Rectal smooth muscle tissue (tissue), 1 donor: ENCODE results near the gene CIB1.
"Not testable (repeated sequence)": the region's sequence is repeated elsewhere in the genome, so short reads cannot be mapped to it uniquely, and the experiment has no call there.

ENCODE experiments used
- H3K27ac ChIP-seq: one replicate; pipeline ENCODE4 v1.7.0; 2013; ENCODE audit warnings: low read depth, low read length, inconsistent platforms
- H3K27me3 ChIP-seq: one replicate; pipeline ENCODE4 v1.7.0; 2013; ENCODE audit warnings: low read length; ENCODE audit not compliant: control insufficient read depth, insufficient read depth
- H3K36me3 ChIP-seq: one replicate; pipeline ENCODE4 v1.7.0; 2013; ENCODE audit warnings: low read length; ENCODE audit not compliant: control insufficient read depth, insufficient read depth
- H3K4me1 ChIP-seq: one replicate; pipeline ENCODE4 v1.7.0; 2013; ENCODE audit warnings: low read length; ENCODE audit not compliant: control insufficient read depth, insufficient read depth
- H3K4me3 ChIP-seq: one replicate; pipeline ENCODE4 v1.7.0; 2013; ENCODE audit warnings: low read length
- H3K9ac ChIP-seq: one replicate; pipeline ENCODE4 v1.7.0; 2013; ENCODE audit warnings: low read length

CIB1 gene

DNA sequence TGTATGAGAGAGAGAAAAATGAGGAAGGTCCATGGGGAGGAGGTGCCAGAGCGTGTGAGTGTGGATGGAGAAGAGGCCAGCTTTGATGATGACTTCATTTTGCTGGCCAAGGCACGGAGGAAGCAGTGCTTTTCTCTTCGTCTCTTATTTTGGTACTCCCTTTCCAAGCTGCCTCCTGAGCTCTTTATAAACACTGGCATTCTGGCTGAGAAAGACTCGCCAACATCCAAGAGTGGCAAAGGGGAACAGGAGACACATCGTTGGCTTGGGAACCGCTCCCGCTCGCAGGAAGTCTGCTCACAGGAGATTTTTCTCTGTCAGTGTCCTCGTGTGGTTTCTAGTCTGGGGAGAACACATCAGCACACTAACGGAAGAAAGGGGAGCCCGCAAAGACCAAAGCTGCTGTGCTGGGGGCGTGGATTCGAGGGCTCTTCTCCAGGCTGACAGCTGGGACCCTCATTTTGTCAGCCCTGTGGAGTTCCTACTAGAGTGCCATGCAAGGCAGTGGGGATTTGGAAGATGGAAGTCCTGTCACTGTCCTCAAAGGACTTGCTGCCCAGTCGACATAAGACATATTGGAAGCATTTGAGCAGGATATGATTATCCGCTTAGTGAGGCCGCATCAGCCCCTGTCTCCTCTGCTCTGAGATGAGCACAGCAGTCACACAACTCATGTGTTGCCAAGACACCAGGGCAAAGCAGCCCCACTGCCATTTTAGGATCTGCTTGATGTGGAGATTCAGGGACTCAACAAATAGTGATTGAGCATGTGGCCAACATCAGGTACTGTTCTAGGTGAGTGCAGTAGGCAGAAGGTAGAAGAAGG, 40.6 kb downstream of the CIB1 start:
- Histone ChIP-seq H3K4me1 (peaks cover 27% of the 10 kb centered on the region), H3K9ac (peak overlapping the region; percentile 45), H3K27ac (peak overlapping the region; percentile 94), H3K27me3 (no peaks in the 10 kb centered on the region), H3K4me3 (peak overlapping the region; percentile 50), H3K36me3 (peaks cover 2% of the 10 kb centered on the region)

DNA sequence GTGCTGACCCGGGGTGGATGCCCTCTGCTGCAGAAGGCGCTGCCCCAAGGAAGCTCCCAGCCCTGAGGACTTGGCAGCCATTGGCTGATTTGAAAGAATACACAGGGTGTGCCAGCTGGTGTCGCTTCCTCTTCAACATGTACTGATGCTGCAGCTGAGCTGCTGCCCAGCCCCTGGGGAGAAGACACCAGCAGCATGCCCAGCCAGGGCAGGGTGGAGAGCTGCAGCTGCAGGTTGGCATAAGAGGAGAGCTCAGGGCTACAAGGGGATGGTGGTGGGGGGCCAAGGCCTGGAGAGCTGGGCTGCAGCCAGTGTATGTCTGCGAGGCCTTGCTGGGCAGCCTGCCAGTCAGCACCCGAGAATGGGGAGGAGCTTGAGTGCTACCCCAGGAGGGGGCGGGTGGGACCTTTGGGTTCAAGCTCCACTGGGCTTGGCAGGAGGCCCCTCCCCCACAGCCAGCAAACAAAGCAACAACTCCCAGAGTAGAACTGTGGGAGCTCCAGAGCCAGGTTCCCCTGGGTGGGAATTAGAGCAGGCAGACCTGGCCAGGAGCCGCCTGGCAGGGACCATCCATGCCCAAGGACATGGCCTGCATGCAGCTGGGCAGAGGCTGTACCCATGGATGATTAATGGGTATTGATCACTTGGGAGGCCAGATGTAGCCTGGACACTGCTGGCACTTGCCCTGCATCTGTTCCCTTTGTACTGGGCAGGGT, 41.8 kb downstream of the CIB1 start:
- Histone ChIP-seq H3K27ac (peak overlapping the region; percentile 94), H3K27me3 (no peaks in the 10 kb centered on the region), H3K4me1 (peaks cover 32% of the 10 kb centered on the region), H3K9ac (no peak overlapping the region), H3K36me3 (peaks cover 2% of the 10 kb centered on the region), H3K4me3 (peak overlapping the region; percentile 5)

DNA sequence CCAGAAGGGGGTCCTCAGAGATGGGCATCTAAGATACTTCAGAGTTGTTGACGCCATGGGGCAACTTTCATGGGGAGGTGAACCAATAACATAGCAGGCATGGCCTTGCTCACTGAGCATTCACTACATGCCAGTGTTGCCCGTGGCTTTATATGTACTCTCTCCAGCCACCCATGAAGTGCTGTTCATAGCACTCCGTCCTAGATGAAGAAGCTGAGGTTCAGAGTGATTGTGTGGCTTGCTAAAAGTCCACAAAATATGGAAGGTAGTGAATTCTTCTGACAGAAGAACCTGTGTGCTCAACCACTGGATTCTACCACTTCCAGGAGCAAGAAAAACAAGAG, 42.4 kb downstream of the CIB1 start:
- peak overlapping the region; percentile 5 for H3K4me3 ChIP-seq
- no peaks in the 10 kb centered on the region for H3K27me3 ChIP-seq
- no peak overlapping the region for H3K9ac ChIP-seq
- H3K27ac ChIP-seq: peak overlapping the region; percentile 94
- H3K4me1 ChIP-seq: peaks cover 32% of the 10 kb centered on the region
- peaks cover 2% of the 10 kb centered on the region for H3K36me3 ChIP-seq

DNA sequence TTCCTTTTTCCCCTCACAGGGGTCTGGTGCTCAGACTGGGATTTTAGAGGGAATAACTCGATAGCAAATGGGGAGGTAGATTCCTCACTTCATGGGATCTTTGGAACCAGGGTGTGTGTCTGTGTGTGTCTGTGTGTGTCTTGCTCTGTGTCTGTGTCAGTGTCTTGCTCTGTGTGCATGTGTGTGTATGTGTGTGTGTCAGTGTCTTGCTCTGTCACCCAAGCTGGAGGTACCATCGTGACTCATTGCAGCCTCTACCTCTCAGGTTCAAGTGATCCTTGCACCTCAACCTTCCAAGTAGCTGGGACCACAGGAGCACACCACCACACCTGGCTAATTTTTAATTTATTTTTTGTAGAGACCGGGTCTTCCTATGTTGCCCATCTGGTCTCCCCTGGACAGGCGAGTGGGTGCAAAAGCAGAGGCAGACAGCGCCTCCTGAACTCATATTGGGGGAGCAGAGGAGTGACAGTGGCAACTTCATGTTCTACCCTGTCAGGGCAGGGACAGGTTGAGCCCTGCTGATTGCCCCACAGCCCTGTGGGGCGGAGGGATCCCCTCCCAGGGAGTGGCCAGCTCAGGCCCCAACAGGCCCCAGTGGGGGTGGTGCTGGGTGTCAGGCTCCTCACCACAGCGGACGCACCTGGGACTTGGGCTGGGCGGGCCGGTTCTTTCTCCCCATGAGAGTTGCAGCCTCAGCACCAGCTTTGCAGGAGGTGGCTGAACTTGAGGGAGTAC, 43.0 kb downstream of the CIB1 start:
- Histone ChIP-seq H3K4me3 (peak overlapping the region; percentile 5), H3K36me3 (peaks cover 2% of the 10 kb centered on the region), H3K9ac (no peak overlapping the region), H3K27me3 (no peaks in the 10 kb centered on the region), H3K4me1 (peaks cover 32% of the 10 kb centered on the region), H3K27ac (peak overlapping the region; percentile 94)

DNA sequence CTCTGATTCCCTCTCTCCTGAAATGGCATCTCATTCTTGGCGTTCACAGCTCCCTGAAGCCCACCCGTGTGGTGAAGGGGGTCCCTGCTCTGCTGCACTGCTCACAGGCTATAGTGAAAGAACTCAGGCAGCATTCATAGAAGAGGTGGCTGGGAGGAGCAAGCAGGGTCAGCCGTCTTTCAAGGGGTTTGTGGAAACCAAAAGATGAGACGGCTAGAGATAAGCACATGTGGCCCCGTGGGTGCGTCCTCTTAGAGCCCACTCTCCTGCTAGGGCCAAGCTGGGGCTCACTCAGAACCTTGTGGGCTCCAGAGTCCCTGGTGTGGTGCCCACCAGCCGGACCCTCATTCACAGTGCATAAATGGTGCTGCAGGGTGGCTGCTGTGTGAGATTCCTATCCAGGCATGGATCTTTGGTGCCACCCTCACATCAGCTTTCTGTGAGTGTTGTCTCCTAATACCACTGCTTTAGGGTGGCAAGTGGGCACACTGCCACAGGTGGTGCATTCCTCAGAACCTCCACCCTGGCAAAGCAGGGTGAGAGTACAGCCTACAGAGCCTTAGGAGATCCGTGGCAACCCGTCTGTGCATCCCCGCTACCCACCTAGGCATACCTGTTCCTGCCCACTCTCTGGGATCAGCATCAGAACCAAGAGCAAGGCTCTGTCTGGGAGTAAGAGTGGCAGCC, 43.8 kb downstream of the CIB1 start:
- Histone ChIP-seq H3K27ac (peak overlapping the region; percentile 19), H3K27me3 (no peaks in the 10 kb centered on the region), H3K9ac (peak overlapping the region; percentile 41), H3K4me3 (no peak overlapping the region), H3K36me3 (no peaks in the 10 kb centered on the region), H3K4me1 (peaks cover 36% of the 10 kb centered on the region)

DNA sequence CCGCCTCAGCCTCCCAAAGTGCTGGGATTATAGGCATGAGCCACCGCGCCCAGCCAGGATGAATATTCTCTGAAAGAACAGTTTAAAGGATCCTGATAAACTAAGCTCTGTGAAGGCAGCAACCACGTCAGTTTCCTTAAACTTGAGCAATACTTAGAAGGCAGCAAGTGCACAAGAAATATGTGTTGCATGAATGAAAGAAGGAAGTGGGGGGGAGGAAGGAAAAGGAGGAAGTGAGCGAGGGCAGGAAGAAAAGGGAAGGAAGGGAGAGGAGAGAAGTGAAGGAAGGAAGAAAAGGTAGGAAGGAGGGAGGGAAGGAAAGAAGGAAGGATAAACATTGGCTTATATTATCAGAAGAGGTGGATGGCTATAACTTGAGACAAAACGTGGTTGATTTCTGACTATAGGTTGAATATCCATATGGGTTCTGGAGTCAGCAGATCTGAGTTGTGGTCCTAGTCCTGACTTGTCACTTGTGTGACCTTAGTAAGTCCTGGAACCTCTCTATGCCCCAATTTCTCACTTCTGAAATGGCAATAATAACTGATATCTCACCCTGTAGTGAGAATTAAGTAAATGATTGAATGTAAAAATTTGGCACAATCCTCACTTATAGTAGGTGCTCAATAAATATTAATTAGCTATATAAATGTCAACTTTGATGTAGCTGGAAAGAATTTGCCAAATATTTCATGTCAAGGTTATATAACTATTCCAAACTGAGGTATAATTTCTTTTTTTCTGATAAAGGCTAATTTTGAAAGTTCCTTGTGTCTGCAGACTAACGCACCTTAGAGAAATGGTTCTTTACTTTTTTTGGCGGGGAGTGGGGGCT, 44.6 kb downstream of the CIB1 start:
- H3K4me3 ChIP-seq: no peak overlapping the region
- no peaks in the 10 kb centered on the region for H3K27me3 ChIP-seq
- peaks cover 38% of the 10 kb centered on the region for H3K4me1 ChIP-seq
- H3K27ac ChIP-seq: peak overlapping the region; percentile 19
- no peaks in the 10 kb centered on the region for H3K36me3 ChIP-seq
- H3K9ac ChIP-seq: no peak overlapping the region

DNA sequence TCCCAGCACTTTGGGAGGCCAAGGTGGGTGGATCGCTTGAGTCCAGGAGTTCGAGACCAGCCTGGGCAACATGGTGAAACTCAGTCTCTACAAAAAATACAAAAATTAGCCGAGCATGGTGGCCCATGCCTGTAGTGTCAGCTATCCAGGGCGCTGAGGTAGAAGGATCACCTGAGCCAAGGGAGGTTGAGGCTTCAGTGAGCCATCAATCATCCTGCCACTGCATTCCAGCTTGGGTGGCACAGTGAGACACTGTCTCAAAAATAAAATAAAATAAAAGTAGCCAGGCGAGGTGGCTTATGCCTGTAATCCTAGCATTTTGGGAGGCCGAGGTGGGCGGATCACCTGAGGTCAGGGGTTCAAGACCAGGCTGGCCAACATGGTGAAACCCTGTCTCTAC, 45.7 kb downstream of the CIB1 start:
- not testable (repeated sequence) for H3K27ac ChIP-seq, H3K9ac ChIP-seq, H3K4me3 ChIP-seq, H3K27me3 ChIP-seq, H3K36me3 ChIP-seq
- H3K4me1 ChIP-seq: peaks cover 37% of the 10 kb centered on the region

DNA sequence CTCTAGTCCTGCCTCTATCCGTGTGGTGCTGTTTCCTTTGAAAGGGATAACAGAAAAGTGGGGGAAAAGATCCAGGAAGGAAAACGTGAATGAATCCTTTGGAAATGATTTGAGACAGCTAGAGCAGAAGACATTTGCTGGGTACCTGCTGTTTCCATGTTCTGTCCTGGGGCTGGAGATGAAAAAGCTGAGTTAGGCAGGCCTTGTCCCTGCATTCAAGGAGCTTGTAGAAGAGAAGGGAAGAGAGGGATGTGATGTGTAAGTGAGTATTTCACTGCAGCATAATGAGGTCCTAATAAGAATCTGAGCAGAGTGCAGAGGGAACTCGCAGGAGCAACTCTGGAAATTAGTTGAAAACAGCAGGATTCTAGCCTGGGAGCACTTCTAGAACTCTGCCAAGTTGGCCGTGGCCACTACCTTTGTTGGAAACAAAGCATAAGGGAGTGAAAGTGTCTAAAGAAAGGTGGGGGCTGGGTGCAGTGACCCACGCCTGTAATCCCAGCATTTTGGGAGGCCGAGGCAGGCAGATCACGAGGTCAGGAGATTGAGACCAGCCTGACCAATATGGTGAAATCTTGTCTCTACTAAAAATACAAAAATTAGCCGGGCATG, 46.4 kb downstream of the CIB1 start:
- peaks cover 31% of the 10 kb centered on the region for H3K4me1 ChIP-seq
- no peaks in the 10 kb centered on the region for H3K27me3 ChIP-seq
- no peak overlapping the region for H3K9ac ChIP-seq
- H3K27ac ChIP-seq: peak overlapping the region; percentile 64
- peak overlapping the region; percentile 18 for H3K4me3 ChIP-seq
- no peaks in the 10 kb centered on the region for H3K36me3 ChIP-seq

DNA sequence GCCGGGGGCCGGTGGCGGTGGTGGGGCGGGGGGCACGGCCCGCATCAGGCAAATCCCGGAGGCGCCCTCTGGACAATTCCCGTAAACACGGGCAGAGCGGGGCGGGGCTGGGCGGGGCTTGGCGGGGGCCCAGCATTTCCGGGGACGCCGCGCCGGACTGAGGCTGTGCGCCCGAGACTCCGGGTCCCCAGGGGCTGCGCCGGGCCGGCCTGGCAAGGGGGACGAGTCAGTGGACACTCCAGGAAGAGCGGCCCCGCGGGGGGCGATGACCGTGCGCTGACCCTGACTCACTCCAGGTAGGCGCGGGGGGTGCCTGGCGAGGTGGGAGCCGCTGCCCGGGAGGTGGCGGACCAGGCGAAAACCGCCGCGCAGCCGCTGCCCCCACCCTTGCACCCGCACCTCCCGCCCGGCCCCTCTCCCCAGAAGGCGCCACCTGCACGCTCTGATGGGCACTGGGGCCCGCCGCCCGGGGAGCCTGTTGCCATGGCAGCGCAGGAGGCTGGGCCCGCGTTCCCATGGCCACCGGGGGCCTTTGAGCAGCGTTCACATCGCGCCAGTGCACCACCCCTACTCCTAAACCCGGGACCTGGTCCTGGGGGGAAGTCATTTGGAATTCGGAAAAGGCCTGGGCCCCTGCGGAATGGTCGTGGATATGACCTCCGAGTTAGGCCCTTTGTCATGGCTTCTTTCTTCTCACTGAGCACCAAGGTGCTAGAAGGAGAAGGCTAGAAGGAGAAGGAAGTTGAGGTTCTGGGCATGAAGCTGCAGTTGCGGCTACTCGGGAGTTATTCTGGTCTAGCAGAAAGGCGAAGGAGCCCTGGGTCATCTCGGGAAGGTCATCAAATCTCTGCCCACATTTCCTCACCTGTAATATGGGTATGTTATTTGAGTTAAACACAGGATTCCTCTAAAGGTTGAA, 48.7 kb downstream of the CIB1 start:
- Histone ChIP-seq H3K9ac (peak overlapping the region; percentile 16), H3K36me3 (no peaks in the 10 kb centered on the region), H3K4me1 (peaks cover 16% of the 10 kb centered on the region), H3K4me3 (peak overlapping the region; percentile 87), H3K27me3 (no peaks in the 10 kb centered on the region), H3K27ac (peak overlapping the region; percentile 100)

DNA sequence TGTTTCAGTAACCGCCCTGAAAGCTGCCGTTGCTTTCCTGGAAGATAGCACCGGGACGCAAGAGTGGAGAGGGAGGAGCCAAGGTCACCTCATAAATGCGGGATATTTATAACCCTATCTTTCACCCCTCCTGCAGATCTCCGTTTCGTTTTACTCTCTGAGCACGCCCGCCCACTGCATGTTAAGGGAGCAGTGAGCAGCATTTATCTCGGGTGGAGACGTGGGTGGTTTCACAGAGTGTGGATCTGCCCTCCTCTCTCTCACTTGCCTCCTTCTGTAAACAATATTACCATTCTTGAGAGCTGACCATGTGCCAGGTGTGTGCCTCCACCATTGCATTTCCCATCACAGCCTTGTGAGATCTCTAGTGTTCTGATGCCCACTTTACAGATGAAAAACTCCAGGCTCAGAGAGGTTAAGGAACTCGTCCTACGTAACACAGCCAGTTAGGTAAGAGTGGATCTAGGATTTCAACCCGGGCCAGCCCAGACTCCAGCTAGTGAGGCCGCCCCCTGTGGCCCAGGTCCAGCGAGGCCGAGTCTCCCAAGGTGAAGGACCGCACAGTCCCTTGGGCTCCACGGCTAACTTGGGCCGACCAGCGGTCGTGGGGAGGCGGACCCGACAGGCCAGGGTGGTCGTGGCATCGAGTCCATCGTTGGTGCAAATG, 49.5 kb downstream of the CIB1 start:
- peak overlapping the region; percentile 16 for H3K9ac ChIP-seq
- H3K27me3 ChIP-seq: no peaks in the 10 kb centered on the region
- peak overlapping the region; percentile 100 for H3K27ac ChIP-seq
- no peaks in the 10 kb centered on the region for H3K36me3 ChIP-seq
- H3K4me1 ChIP-seq: peaks cover 16% of the 10 kb centered on the region
- peak overlapping the region; percentile 79 for H3K4me3 ChIP-seq
